Stimulated activated CD4-positive, alpha-beta T cell treated with anti-CD3 and anti-CD28 coated beads, TNF-alpha, amount 100 ng/mL, for 1 hour (primary cell): ENCODE measurements around the gene GRIN1.

Experiments
- DNase-seq, 3 donors: peaks; one replicate each; pipeline ENCODE4 v3.0.0-alpha.2; 2020; ENCODE audit warnings: low read depth in 3 of 3, low spot score in 1 of 3

The GRIN1 gene

GRCh38 chr9:137173796-137174664 lies 35.1 kb downstream of the GRIN1 start:
- DNase-seq: no peak

DNA sequence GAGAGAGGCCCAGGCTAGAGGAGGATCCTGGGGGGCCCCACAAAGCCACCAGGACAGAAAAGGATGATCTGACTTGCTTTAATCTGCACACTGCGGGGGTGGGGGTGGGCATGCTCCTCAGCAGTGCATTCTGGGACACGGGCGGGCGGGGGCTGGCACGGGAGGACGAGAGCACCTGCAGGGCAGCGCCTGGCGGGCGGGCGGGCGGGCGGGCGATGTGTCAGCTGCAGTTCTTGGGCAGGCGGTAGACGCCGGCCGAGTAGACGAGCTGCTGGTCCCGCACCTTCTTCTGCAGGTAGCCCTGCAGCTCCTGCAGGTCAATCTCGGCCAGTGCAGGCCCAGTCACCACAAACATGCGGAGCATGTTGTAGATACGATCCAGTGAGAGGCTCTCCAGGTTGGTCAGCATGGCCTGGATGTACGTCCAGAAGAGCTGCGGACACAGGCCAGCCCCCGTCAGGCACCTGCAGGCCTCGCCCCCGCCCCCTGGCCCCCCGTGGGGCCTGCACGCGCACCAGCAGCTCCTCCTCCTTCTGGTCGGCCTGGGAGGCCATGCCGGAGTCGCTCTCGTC lies 35.9 kb downstream of the GRIN1 start:
- no peak for DNase-seq

- DNase-seq: no peak
Observed at GRCh38 chr9:137175345-137175961, 36.5 kb downstream of the GRIN1 start.

DNA sequence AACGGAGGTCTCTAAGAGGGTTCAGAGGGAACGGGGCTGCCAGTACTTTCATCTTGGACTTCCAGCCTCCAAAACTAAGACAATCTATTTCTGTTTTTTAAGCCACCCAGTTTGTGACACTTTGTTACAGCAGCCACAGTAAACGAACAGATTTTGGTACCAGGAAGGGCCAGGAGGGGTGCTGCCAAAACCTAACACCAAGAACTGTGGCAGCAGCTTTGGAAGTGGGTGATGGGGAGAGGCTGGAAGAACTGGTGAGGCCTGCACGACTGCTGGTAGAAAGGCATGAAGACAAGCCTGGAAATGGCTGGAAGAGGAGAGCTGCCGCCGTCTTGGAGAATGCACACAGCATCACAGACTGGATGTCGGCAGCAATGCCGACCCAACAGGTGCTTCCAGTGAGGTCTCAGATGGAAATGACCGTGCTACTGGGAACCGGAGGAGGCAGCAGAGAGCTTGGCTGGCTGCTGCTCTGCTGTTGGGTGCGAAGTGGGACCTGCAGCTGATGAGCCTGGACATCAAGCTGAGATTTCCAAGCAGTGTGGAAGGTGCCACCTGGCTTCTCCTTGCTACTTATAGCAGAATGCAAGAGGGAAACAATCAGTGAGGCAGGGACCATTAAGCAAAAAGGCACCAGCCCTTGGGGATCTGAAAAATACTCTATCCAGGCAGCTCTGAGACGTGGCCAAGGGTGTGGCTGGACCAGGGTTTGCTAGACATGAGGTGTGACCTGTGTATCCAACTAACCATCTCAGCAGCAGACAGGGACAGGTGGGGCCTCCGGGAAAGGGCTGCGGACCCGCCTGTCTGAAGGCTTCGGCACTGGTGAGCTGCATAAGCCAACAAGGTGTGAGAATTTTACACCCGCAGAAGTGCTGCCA lies 37.6 kb downstream of the GRIN1 start:
- DNase-seq: no peak

- DNase-seq: no peak
Observed at GRCh38 chr9:137178201-137178938, 39.4 kb downstream of the GRIN1 start.

DNA sequence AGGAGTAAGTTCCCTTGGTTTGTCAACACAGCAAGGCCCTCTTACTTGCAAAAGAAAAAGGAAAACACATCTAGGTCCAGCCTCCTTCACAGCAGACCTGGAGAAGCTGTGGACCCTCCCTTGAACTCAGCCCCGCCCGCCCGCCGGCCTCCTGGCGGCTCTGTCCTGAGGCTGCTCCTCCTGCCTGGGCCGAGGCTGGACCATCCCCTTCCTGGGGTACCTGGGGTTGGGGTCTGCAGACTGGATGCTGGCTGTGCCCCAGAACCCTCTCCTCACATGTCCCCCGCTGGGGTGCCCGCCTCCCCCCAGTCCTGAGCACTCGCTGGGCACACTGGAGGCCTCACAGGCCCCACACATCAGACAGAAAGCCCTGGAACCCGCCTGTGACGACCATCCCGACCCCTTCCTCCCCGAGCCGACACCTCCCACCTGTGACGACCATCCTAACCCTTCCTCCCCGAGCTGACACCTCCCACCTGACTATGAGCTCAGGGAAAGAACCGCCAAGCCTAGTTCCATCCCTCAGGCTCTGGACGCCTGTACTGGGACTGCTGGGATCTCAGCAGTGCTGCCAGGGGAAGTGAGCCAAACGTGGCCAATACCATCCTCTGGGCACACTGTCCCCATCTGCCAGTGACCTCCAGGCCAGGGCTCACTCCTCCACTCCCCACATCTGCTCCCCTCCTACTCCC lies 40.1 kb downstream of the GRIN1 start:
- DNase-seq: no peak

GRCh38 chr9:137179761-137180160 lies 40.8 kb downstream of the GRIN1 start:
- no peak for DNase-seq

- DNase-seq: no peak
Observed at GRCh38 chr9:137180491-137180890, 41.5 kb downstream of the GRIN1 start.

- DNase-seq: no peak
Observed at GRCh38 chr9:137181680-137182079, 42.7 kb downstream of the GRIN1 start.

DNA sequence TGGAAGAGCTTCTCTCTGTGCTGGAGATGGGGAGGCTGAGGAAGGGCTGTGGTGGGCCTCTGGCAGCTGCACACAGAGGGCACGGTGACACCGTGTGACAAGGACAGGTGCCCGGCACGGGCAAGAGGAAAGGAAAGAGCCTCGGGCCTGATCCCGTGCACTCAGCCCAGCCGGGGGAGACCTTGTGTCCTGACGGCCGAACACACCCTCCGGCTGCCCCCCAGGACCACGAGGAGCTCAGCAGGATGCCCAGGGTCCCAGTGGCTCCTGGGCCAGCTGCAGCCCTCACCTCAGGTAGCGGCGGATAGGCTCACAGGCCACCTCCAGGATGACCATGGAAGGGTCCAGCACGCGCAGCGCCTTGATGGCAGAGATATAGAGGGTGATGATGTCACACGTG lies 43.9 kb downstream of the GRIN1 start:
- no peak for DNase-seq

GRCh38 chr9:137183980-137184595 lies 45.1 kb downstream of the GRIN1 start:
- no peak for DNase-seq

DNA sequence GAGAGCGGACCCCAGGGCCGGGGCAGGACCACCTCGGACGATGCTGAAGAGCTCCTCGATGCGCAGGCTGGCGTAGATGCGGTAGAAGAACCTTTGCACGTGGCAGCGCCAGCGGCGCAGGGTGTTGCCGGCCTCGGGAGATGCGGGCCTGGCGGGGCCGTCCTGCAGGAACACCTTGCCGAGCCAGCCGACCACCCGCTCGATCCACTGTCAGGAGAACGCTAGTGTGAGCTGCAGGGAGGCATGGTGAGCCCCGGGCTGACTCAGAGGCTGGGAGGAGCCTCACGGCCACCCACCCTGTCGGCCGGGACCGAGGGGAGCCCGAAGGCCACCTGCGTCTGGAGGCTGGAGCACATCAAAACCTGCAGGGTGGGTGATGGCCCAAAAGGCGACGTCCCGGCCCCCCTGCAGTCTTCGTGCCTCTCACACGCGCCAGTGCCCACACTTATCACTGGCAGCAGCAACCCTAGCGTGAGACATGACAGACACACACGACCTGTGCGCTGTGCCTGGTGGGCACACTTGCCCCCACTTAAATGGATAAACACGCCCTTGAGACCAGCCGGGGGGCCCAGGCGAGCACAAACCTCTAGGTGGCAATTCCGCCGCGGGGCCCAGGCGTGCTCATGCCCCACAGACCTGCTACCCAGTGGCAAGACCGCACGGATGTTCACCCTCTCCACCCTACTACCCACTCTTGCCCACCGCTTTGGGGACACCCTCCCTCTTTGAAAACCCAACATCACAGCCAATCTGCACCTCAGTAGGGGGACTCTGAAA lies 46.1 kb downstream of the GRIN1 start:
- DNase-seq: no peak

- DNase-seq: no peak
Observed at GRCh38 chr9:137185921-137186320, 47.0 kb downstream of the GRIN1 start.

DNA sequence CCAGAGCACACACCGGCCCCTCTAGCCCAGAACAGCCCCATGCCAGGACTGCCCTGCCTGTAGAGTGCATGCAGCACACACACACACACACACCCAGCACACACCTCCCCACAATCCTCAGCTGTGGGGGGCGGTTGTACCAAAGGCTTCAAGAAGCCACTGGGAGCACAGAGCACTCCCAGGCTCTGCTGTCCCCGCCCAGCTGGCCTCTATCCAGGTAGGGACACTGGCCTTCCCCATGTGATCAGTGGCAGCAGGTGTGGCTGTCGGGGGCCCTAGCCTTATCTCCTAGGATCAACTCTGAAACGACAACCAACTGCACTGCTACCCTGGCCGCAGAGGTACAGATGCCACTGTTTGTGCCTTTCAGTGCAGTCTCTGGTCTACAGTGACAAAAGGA lies 47.4 kb downstream of the GRIN1 start:
- DNase-seq: no peak

- no peak for DNase-seq
Observed at GRCh38 chr9:137187386-137187785, 48.4 kb downstream of the GRIN1 start.

- no peak for DNase-seq
Observed at GRCh38 chr9:137188086-137188489, 49.1 kb downstream of the GRIN1 start.

- peak; percentile 74 to 92 (median 85) for DNase-seq
Observed at GRCh38 chr9:137188490-137189296, 49.7 kb downstream of the GRIN1 start, which contains the start of the genes ANAPC2 and SSNA1. Gene ANAPC2 (minus strand): TSS chr9:137188560. CDS start chr9:137188532, 28 bp downstream. Gene SSNA1 (plus strand): TSS chr9:137188676. CDS start chr9:137188727, 51 bp downstream.
